BJ (cell line): Measurements from ENCODE around the gene MCTP1. TPM values are rescaled to one million over a fixed set of nuclear protein-coding genes. Genes with fewer than 3 reads are reported as not detected.

Experiments
- CTCF ChIA-PET: fragments of 350-600 bp; formaldehyde crosslinking; extraction: SDS; loops from one replicate; lab custom pipeline; 2021; ENCODE audit warnings: antibody characterized with exemption, inconsistent platforms; lab: Yijun Ruan, JAX
- POLR2A ChIA-PET: fragments of 300-600 bp; sonication (Branson Sonifier 250); formaldehyde crosslinking; extraction: SDS; loops from one replicate; lab custom pipeline; 2021; ENCODE audit warnings: antibody characterized with exemption; lab: Charles Lee
- DNase-seq: peaks from one replicate; pipeline ENCODE4 v3.0.0-alpha.2; 2011; ENCODE audit warnings: low read depth
- H3K27me3 ChIP-seq: 2 replicates; pipeline ENCODE4 v1.6.0; 2011; ENCODE audit warnings: low read length; ENCODE audit not compliant: control insufficient read depth, insufficient read depth
- H3K36me3 ChIP-seq: 2 replicates; pipeline ENCODE4 v1.5.1; 2011; ENCODE audit warnings: low read length; ENCODE audit not compliant: control insufficient read depth, insufficient read depth
- H3K4me3 ChIP-seq: 2 replicates; pipeline ENCODE4 v1.5.1; 2011; ENCODE audit warnings: low read depth, mild to moderate bottlenecking, control low read depth, low read length
- polyA plus RNA-seq: library from polyadenylated mRNA; depleted of rRNA; stranded (reverse); fragments of >200 nt; gene quantifications from 2 replicates; pipeline ENCODE4 v1.2.3, GENCODE V29; 2011
- TF ChIP-seq, protein P1 (sequence below): IDR thresholded peaks from 2 replicates; pipeline ENCODE4 v1.5.1; 2011; ENCODE audit warnings: low read depth, mild to moderate bottlenecking, control low read depth, inconsistent platforms, low read length, moderate library complexity; ENCODE audit not compliant: insufficient read depth

MCTP1 gene
- polyA plus RNA-seq, 1 experiment: 0.02 TPM

DNA sequence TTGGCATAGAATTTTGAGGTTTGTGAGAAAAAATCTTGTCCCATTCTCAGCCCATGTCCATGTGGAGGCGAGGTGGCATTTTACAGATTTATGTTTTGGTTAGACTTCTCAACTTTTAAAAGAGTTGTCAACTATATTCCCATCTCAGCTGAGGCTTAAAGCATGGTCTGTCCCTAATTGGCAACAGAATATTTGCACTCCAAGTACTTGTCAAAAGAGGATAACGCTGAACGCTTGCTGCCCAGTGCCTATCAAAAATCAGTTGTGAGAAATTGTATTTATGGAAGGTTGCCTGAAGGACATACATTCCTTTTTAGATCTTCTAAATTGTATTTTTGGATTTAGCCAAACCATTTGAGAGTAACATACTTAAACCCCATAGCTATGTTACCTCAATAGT, 464.4 kb downstream of the MCTP1 start:
- CTCF ChIA-PET: interaction anchor here (1.2 kb wide), 1 partner anchor 10 kb away, joined by 3 read pairs; no protein-coding TSS in a partner anchor
- H3K27me3 ChIP-seq: no peaks in the 10 kb centered on the region
- TF ChIP-seq, protein P1, sequence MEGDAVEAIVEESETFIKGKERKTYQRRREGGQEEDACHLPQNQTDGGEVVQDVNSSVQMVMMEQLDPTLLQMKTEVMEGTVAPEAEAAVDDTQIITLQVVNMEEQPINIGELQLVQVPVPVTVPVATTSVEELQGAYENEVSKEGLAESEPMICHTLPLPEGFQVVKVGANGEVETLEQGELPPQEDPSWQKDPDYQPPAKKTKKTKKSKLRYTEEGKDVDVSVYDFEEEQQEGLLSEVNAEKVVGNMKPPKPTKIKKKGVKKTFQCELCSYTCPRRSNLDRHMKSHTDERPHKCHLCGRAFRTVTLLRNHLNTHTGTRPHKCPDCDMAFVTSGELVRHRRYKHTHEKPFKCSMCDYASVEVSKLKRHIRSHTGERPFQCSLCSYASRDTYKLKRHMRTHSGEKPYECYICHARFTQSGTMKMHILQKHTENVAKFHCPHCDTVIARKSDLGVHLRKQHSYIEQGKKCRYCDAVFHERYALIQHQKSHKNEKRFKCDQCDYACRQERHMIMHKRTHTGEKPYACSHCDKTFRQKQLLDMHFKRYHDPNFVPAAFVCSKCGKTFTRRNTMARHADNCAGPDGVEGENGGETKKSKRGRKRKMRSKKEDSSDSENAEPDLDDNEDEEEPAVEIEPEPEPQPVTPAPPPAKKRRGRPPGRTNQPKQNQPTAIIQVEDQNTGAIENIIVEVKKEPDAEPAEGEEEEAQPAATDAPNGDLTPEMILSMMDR: no peak
- DNase-seq: no peak
- no peaks in the 10 kb centered on the region for H3K36me3 ChIP-seq
- no peak overlapping the region for H3K4me3 ChIP-seq
- POLR2A ChIA-PET: no interaction called here

DNA sequence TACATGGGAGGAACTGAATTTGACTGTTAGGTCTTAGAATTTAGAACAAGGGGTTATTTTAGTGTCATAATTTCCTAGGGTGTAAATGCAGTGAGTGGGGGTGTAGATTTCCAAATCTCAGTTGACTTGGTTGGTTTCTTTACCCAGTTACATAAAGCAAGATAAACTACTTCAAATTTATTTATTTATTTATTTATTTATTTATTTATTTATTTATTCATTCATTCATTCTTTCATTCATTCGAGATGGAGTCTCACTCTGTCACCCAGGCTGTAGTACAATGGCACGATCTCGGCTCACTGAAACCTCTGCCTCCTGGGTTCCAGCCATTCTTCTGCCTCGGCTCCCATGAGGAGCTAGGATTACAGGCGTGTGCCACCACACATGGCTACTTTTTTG, 466.0 kb downstream of the MCTP1 start:
- no peaks in the 10 kb centered on the region for H3K36me3 ChIP-seq
- CTCF ChIA-PET: no interaction called here
- POLR2A ChIA-PET: no interaction called here
- TF ChIP-seq, protein P1: no peak
- H3K27me3 ChIP-seq: no peaks in the 10 kb centered on the region
- no peak for DNase-seq
- H3K4me3 ChIP-seq: no peak overlapping the region

DNA sequence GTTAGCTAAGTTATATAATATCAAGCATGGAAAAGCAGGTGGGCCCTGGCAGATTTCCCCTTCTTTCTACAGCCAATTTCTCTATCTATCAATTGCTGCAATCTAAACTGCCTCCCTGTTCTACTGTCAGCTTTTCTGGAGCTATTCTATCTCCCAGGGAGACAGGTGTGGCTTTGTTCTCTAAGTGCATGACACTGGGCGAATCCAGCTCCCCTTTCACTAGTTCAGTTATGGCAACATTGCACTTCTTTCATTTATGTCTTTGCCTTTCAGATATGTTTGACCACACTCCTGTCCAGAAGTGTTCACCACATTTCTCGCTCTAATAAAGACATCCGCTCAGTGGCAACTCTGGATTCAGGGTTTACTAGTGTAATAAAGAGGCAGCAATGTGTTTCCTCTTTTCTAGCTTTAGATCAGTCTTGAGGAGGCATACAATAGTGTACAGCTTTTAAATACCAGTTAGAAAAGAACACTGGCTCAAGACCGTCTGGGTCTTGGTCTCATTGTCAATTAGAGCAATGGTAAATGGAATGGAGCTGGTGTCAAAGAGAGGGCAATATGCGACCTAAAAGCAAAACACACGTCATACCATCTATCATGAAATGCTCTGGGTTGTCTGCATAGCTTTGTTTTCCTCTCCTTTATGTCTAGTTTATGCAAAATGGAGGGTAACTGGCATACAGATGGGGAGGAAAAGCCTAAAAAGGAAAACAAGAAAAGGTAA, 469.4 kb downstream of the MCTP1 start:
- no peak overlapping the region for H3K4me3 ChIP-seq
- POLR2A ChIA-PET: no interaction called here
- DNase-seq: no peak
- CTCF ChIA-PET: no interaction called here
- H3K36me3 ChIP-seq: no peaks in the 10 kb centered on the region
- H3K27me3 ChIP-seq: no peaks in the 10 kb centered on the region
- TF ChIP-seq, protein P1: no peak

DNA sequence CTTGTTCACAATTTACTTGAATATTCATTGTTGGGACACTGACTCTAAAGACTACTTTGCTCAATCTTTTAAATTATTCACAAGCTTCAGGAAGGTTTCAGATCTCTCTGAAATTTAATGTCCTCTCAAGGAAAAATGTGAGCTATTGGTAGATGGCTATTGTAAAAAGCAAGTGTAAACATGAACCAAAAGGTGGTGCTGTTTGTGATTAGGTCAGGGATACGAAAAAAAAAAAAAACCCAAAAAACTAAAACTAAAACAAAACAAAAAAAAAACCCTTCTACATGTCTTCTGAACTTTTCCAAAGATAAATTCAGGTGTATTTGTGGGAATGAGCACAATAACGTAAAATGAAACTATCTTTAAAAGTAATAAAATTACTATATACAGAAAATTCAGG, 472.7 kb downstream of the MCTP1 start:
- H3K27me3 ChIP-seq: no peaks in the 10 kb centered on the region
- H3K36me3 ChIP-seq: no peaks in the 10 kb centered on the region
- DNase-seq: no peak
- TF ChIP-seq, protein P1: no peak
- no peak overlapping the region for H3K4me3 ChIP-seq
- ChIA-PET CTCF (no interaction called here), POLR2A (no interaction called here)

DNA sequence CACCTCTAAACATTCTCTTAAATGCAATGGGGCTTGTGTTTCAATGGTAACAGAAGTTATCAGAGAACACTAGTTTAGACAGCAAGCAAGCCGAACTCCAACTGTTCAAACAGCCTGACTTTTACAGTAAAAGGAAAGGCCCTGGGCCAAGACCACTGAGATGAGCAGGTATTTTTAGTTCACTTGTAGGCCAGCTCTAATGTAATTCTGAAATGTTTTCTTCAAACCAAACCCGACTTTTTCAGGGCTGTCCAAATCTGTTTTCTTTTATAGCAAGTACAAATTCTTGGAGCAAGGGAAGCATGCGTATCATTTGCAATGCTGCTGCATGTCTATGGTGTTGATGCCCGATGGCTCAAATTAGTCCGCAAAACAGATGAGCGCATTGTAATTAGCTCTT, 473.6 kb downstream of the MCTP1 start:
- Histone ChIP-seq H3K36me3 (no peaks in the 10 kb centered on the region), H3K4me3 (no peak overlapping the region), H3K27me3 (no peaks in the 10 kb centered on the region)
- CTCF ChIA-PET: no interaction called here
- DNase-seq: no peak
- POLR2A ChIA-PET: no interaction called here
- TF ChIP-seq, protein P1: no peak
